IMR-90 (cell line): ENCODE measurements around the gene CFAP61. TPM values are rescaled to one million over a fixed set of nuclear protein-coding genes. Genes with fewer than 3 reads are reported as not detected.

Source experiments
- ATAC-seq: fragments of 200-7000 bp; cut with Tn5 transposase; 2 replicates; pipeline ENCODE4 v1.9.1; 2020; ENCODE audit warnings: low read depth, mild to moderate bottlenecking, moderate library complexity
- BruUV-seq: library from RNA; stranded (reverse); fragments of 400-500 nt; replicated peaks from 2 replicates; lab custom pipeline; 2021; lab: Mats Ljungman, UMichigan
- CTCF ChIA-PET: fragments of 300-600 bp; formaldehyde crosslinking; extraction: SDS; loops from one replicate; lab custom pipeline; 2021; ENCODE audit warnings: antibody characterized with exemption; lab: Yijun Ruan, JAX
- POLR2A ChIA-PET: fragments of 300-600 bp; sonication (Branson Sonifier 250); formaldehyde crosslinking; loops from one replicate; lab custom pipeline; 2022; ENCODE audit warnings: antibody characterized with exemption; ENCODE audit not compliant: unreplicated experiment; lab: Charles Lee
- DNase-seq: peaks from one replicate; pipeline ENCODE4 v3.0.0; 2013
- H2AFZ ChIP-seq: replicated peaks from 2 replicates; pipeline ENCODE3; 2013; ENCODE audit warnings: low read length, mild to moderate bottlenecking; ENCODE audit not compliant: poor library complexity
- H2AK5ac ChIP-seq: 2 replicates; pipeline ENCODE4 v1.6.1; 2013; ENCODE audit warnings: low read depth, low read length, inconsistent platforms
- H2AK9ac ChIP-seq: replicated peaks from 2 replicates; pipeline ENCODE3; 2013; ENCODE audit warnings: mild to moderate bottlenecking, low read depth, low read length, moderate library complexity; ENCODE audit not compliant: poor library complexity
- H2BK120ac ChIP-seq: 2 replicates; pipeline ENCODE4 v1.6.1; 2013; ENCODE audit warnings: low read depth, low read length, inconsistent platforms
- H2BK15ac ChIP-seq: 3 replicates; pipeline ENCODE4 v1.6.1; 2013; ENCODE audit warnings: low read depth, low read length, inconsistent platforms
- H2BK20ac ChIP-seq: 2 replicates; pipeline ENCODE4 v1.6.1; 2013; ENCODE audit warnings: low read depth, mild to moderate bottlenecking, inconsistent platforms, low read length, moderate library complexity
- H2BK5ac ChIP-seq: 2 replicates; pipeline ENCODE4 v1.6.1; 2013; ENCODE audit warnings: mild to moderate bottlenecking, low read depth, low read length, inconsistent platforms; ENCODE audit not compliant: poor library complexity, severe bottlenecking
- H3K14ac ChIP-seq: replicated peaks from 2 replicates; pipeline ENCODE4 v1.6.1; 2013; ENCODE audit warnings: low read depth, low read length, inconsistent platforms
- H3K18ac ChIP-seq: 2 replicates; pipeline ENCODE4 v1.6.1; 2013; ENCODE audit warnings: low read depth, low read length, control low read depth
- H3K23ac ChIP-seq: 2 replicates; pipeline ENCODE4 v1.6.1; 2013; ENCODE audit warnings: low read depth, low read length, inconsistent platforms
- H3K27ac ChIP-seq: 2 replicates; pipeline ENCODE4 v1.5.1; 2013; ENCODE audit warnings: mild to moderate bottlenecking, control low read depth, low read length; ENCODE audit not compliant: insufficient read depth
- H3K27me3 ChIP-seq: 2 replicates; pipeline ENCODE4 v1.6.1; 2013; ENCODE audit warnings: low read length; ENCODE audit not compliant: control insufficient read depth, insufficient read depth
- H3K36me3 ChIP-seq: 2 replicates; pipeline ENCODE4 v1.6.1; 2013; ENCODE audit warnings: low read length, mixed read lengths; ENCODE audit not compliant: control insufficient read depth, insufficient read depth
- H3K4ac ChIP-seq: 2 replicates; pipeline ENCODE4 v1.6.1; 2013; ENCODE audit warnings: low read depth, low read length, inconsistent platforms
- H3K4me1 ChIP-seq: 2 replicates; pipeline ENCODE4 v1.6.1; 2013; ENCODE audit warnings: low read length, mixed read lengths; ENCODE audit not compliant: control insufficient read depth, insufficient read depth
- H3K4me2 ChIP-seq: 2 replicates; pipeline ENCODE4 v1.6.1; 2013; ENCODE audit warnings: low read depth, mild to moderate bottlenecking, control low read depth, low read length, moderate library complexity
- H3K4me3 ChIP-seq: 2 replicates; pipeline ENCODE4 v1.5.1; 2013; ENCODE audit warnings: low read depth, mild to moderate bottlenecking, control low read depth, low read length, moderate library complexity; ENCODE audit not compliant: insufficient read depth
- H3K56ac ChIP-seq: 2 replicates; pipeline ENCODE4 v1.6.1; 2013; ENCODE audit warnings: low read length, inconsistent platforms; ENCODE audit not compliant: insufficient read depth; ENCODE audit errors: extremely low read depth
- H3K79me1 ChIP-seq, 2 experiments: 2 replicates each; pipeline ENCODE4 v1.6.1; 2013; ENCODE audit warnings: low read length in 2 of 2, inconsistent platforms in 1 of 2, low read depth in 1 of 2
- H3K9ac ChIP-seq: 2 replicates; pipeline ENCODE4 v1.6.1; 2013; ENCODE audit warnings: low read depth, low read length, control low read depth
- H3K9me1 ChIP-seq: 2 replicates; pipeline ENCODE4 v1.6.1; 2013; ENCODE audit warnings: low read length, inconsistent platforms; ENCODE audit not compliant: insufficient read depth
- H3K9me3 ChIP-seq: 2 replicates; pipeline ENCODE4 v1.6.1; 2013; ENCODE audit warnings: low read length; ENCODE audit not compliant: control insufficient read depth, insufficient read depth
- H4K20me1 ChIP-seq: 2 replicates; pipeline ENCODE4 v1.6.1; 2013; ENCODE audit warnings: low read length, inconsistent platforms; ENCODE audit not compliant: insufficient read depth
- H4K5ac ChIP-seq: 2 replicates; pipeline ENCODE4 v1.6.1; 2013; ENCODE audit warnings: mild to moderate bottlenecking, low read depth, low read length, control low read depth
- H4K8ac ChIP-seq, 2 experiments: 2 replicates each; pipeline ENCODE4 v1.6.1; 2013; ENCODE audit warnings: low read depth in 2 of 2, low read length in 2 of 2, control low read depth in 1 of 2, inconsistent platforms in 1 of 2
- H4K91ac ChIP-seq: 2 replicates; pipeline ENCODE4 v1.6.1; 2013; ENCODE audit warnings: low read depth, low read length, inconsistent platforms; ENCODE audit not compliant: insufficient read depth
- MXI1 ChIP-seq: IDR thresholded peaks from 2 replicates; pipeline ENCODE4 v1.6.1; 2012; ENCODE audit warnings: low read depth, mild to moderate bottlenecking, low read length, moderate library complexity, borderline replicate concordance
- RAD21 ChIP-seq: IDR thresholded peaks from 2 replicates; pipeline ENCODE4 v1.6.1; 2012; ENCODE audit warnings: low read length, improper control_type of control experiment
- dilution Hi-C: fragments of 300-500 bp; cut with HindIII; formaldehyde crosslinking; loops from one replicate; pipeline ENCODE4 v1.14.3; 2018; ENCODE audit warnings: low sequenced_read_pairs; ENCODE audit not compliant: unreplicated experiment
- in situ Hi-C: fragments of 300-500 bp; cut with MboI; formaldehyde crosslinking; loops from 3 replicates; pipeline ENCODE4 v1.14.3; 2019; ENCODE audit warnings: low sequenced_read_pairs, inconsistent platforms, mixed read lengths
- intact Hi-C: fragments of 100-400 bp; cut with micrococcal nuclease; formaldehyde crosslinking; loops from 2 replicates; pipeline ENCODE4 v1.10.0; 2022
- polyA plus RNA-seq, 3 experiments: library from polyadenylated mRNA; depleted of rRNA; stranded (reverse); fragments of >200 nt; gene quantifications; 2 replicates each; pipeline ENCODE4 v1.2.3, GENCODE V29; 2012; ENCODE audit warnings: low replicate concordance in 1 of 3
- total RNA-seq: library from RNA; depleted of rRNA; stranded (reverse); fragments of >200 nt; gene quantifications from 2 replicates; pipeline ENCODE4 v1.2.3, GENCODE V29; 2012
- TF ChIP-seq, protein P1 (sequence below): conservative IDR thresholded peaks from 2 replicates; pipeline ENCODE4 v1.5.1; 2012; ENCODE audit warnings: mild to moderate bottlenecking, low read depth, low read length, improper control_type of control experiment

The CFAP61 gene
- total and polyA plus RNA-seq, 2 of the 4 experiments (the other 2 are of a cell fraction) = 0.07 TPM; not detected in 1

DNA sequence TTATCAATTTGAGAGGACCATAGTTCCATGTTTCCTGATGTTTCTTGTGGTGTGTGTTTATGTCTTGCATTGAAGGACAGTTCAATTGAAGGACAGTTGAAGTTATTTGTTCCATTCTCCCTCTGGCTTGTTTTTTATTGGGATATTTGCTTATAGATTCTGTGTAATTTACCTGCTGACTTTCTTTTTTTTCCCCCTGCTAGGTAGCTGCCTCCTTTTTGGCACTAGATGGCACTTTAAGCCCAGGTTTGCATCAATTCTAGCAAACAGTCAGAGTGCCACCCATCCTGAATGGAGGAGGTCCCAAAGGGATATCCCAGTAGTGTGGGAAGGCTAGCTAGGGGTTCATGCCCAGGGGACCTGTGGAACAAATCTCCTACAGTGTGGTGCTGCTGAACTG, 78.1 kb downstream of the CFAP61 start:
- H3K4me3 ChIP-seq = no peak overlapping the region
- no peaks in the 10 kb centered on the region for H3K79me1 ChIP-seq
- no peak for DNase-seq
- no peaks in the 10 kb centered on the region for H3K9me1 ChIP-seq
- no peak overlapping the region for H2AFZ ChIP-seq
- in situ Hi-C loops (no loop called here), intact Hi-C loops (no loop called here), dilution Hi-C loops (no loop called here)
- H2BK20ac ChIP-seq = no peak overlapping the region
- no peak for ATAC-seq
- no peaks in the 10 kb centered on the region for H3K36me3 ChIP-seq
- H3K23ac ChIP-seq = no peak overlapping the region
- H3K18ac ChIP-seq = no peak overlapping the region
- no peak overlapping the region for H2BK15ac ChIP-seq
- H4K8ac ChIP-seq = no peak overlapping the region
- no peak overlapping the region for H4K5ac ChIP-seq
- ChIA-PET CTCF (interaction anchor here (1.1 kb wide), 1 partner anchor 15 kb away, joined by 3 read pairs; no protein-coding TSS in a partner anchor), POLR2A (no interaction called here)
- no peak overlapping the region for H2AK9ac ChIP-seq
- H4K20me1 ChIP-seq = no peaks in the 10 kb centered on the region
- H3K4ac ChIP-seq = no peak overlapping the region
- H3K27ac ChIP-seq = no peak overlapping the region
- TF ChIP-seq, protein P1, sequence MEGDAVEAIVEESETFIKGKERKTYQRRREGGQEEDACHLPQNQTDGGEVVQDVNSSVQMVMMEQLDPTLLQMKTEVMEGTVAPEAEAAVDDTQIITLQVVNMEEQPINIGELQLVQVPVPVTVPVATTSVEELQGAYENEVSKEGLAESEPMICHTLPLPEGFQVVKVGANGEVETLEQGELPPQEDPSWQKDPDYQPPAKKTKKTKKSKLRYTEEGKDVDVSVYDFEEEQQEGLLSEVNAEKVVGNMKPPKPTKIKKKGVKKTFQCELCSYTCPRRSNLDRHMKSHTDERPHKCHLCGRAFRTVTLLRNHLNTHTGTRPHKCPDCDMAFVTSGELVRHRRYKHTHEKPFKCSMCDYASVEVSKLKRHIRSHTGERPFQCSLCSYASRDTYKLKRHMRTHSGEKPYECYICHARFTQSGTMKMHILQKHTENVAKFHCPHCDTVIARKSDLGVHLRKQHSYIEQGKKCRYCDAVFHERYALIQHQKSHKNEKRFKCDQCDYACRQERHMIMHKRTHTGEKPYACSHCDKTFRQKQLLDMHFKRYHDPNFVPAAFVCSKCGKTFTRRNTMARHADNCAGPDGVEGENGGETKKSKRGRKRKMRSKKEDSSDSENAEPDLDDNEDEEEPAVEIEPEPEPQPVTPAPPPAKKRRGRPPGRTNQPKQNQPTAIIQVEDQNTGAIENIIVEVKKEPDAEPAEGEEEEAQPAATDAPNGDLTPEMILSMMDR = peak; percentile 34
- peak; percentile 46 for TF ChIP-seq RAD21
- TF ChIP-seq MXI1 = no peak
- no TSS peak for BruUV-seq
- no peak overlapping the region for H2BK120ac ChIP-seq
- no peak overlapping the region for H3K9ac ChIP-seq
- no peak overlapping the region for H2AK5ac ChIP-seq
- H2BK5ac ChIP-seq = no peak overlapping the region
- H4K91ac ChIP-seq = no peak overlapping the region
- H3K14ac ChIP-seq = no peak overlapping the region
- H3K56ac ChIP-seq = no peak overlapping the region
- no peaks in the 10 kb centered on the region for H3K4me1 ChIP-seq
- H3K4me2 ChIP-seq = no peak overlapping the region
- no peaks in the 10 kb centered on the region for H3K9me3 ChIP-seq
- no peaks in the 10 kb centered on the region for H3K27me3 ChIP-seq
